ENCODE data around the gene THOC3.
"Not testable (repeated sequence)": the region's sequence is repeated elsewhere in the genome, so short reads cannot be mapped to it uniquely, and the experiment has no call there.

Gene THOC3

DNA sequence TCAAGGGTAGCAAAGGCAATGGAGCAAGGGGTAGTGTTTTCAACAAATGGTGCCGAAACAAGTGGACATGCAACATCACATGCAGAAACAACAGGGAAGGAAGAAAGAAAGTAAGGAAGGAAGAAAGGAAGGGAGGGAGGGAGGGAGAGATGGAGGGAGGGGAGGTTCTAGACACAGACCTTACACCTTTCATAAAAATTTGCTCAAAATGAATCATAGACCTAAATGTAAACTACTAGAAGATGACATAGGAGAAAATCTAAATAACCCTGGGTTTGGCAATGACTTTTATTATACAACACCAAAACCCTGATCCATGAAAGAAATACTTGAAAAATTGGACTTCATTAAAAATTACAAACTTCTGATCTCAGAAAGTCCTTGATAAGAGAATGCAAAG is 39.4 kb downstream of the THOC3 start:
- DNase-seq: not testable (repeated sequence)

DNA sequence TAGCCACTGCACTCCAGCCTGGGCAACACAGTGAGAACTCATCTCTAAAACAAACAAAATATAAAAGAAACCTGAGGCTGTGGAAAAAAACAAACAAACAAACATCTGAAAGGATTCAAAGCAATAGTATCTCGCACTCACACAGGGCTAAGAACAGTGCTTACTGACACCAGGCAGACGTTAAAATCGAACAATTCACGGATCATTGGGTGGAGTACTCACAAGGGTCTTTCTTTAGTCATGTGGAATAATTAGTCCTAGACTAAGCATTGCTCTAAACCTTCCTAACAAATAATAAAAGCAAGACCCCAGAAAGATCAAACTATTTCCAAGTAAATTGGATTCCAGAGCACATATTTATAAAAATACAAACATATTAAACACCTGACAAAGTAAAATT is 43.0 kb downstream of the THOC3 start:
- not testable (repeated sequence) for DNase-seq

DNA sequence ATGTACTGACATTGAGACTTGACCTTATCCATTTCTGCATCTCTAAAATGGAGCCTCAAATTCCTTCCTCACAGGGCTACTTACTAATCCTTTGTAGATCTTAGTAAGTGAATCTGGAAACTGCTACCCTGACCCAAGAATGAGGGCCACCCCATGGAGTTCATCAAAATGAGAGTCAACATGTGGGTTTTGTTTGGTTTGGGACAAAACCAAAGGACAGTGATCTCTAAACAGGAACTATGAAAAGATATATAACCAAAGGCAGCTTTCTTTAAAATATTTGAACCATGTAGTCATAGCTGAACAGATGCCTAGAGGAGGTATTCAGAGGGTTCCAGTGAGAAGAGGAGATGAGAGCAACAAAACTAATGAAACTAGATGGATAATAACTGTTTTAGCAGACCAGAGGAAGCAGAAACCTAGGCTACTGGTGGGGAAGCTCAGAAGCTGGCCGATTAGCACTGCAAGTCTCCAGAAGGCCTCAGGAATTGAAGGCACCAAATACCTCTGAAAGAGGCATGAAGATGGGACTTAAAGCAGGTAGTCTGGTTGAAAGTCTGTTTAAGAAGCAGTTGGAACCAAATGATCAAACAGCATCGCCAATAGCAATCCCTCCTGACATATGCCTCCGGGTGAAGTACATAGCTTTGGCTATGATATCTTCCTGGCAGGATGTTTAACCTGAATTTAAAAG is 45.8 kb downstream of the THOC3 start:
- DNase-seq: no peak

DNA sequence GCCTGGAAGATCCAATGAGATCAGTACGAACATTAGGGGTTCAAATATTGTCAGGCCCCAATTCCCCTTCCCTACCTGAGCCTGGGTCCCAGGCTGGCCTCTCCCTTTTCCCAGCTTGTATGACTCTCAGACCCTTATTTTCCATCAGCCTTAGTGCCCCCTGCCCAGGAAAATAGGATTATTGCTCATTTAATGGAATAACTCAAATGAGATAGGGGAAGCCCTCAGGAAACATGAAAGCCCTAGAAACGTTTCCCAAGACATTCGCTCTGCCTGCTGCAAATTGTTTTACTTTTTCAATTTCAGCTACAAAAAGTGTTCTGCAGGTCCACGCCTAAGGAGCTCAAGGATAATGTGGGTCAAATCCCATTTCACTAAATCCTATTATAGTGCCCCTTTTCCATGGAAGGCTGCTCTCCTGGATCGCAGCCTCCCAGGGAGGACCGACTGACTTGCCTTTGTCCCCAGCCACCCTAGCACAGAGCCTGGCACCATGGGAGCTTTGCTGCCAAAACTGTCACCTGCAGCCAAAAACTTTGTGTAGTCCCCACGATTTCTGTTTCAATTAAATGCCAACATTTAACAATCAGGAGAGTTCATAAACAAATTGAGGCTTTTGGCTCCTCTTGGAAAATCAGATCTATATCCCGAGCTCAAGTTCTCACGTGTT is 46.9 kb downstream of the THOC3 start:
- no peak for DNase-seq

DNA sequence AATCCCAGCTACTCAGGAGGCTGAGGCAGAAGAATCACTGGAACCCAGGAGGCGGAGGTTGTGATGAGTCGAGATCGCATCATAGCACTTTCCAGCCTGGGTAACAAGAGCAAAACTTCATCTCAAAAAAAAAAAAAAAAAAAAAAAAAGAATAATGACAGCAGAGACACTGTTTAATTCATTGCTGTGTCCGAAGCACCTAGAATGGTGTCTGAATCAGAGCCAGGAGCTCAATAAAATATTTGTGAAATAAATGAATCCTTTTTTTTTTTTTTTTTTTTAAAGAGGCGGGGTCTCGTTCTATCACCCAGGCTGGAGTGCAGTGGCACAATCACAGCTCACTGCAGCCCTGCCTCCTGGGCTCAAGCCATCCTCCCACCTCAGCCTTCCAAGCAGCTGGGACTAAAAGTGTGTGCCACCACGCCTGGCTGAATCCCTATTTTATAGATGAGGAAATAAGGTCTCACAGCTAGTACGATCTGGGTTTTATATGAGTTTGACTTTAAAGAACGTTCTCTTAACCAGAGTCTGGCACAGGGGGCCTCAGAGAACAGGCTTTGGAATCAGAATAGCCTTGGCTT is 47.8 kb downstream of the THOC3 start:
- DNase-seq: no peak

DNA sequence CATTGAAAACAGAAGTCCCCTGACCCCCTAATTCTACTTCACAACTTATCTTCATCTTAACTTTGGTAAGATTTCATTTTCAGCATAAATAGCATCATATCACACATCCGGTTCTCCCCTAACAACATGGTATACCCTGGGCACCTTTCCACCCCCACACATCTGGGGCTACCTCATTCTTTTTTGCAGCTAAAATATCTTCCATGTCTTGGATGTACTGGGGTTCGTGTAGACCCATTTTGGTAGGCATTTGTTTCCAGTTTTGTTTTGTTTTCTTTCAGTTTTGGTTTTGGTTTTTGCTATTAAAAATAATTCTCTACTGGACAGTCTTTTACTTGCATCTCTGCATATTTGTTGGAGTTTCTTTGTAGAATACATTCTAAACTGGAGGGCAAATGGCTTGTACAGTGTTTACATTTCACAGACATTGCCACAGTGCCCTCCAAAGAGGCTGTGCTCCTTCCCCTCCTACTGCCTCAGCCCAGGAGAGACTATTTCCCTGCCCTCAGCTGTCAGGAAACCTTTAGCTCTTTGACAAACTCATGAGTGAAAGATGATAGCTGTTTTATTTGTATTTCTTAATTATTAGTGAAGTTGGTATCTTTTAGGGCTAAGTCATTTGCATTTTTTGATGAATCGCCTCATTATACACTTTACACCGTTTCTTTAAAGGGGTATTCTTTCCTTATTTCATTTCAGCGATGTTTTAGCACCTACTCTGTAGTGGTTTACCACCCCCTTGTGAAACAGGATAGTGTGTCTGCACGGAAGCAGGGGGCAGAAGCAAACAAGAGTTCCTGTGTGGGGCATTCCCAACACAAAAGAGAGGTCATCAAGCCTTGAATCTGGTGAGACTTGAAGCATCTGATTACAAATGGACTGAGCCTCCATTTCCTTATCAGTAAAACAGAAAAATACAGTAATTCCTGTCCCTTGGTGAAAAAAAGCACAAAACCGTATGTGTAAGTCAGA is 52.8 kb downstream of the THOC3 start:
- DNase-seq: not testable (repeated sequence)

DNA sequence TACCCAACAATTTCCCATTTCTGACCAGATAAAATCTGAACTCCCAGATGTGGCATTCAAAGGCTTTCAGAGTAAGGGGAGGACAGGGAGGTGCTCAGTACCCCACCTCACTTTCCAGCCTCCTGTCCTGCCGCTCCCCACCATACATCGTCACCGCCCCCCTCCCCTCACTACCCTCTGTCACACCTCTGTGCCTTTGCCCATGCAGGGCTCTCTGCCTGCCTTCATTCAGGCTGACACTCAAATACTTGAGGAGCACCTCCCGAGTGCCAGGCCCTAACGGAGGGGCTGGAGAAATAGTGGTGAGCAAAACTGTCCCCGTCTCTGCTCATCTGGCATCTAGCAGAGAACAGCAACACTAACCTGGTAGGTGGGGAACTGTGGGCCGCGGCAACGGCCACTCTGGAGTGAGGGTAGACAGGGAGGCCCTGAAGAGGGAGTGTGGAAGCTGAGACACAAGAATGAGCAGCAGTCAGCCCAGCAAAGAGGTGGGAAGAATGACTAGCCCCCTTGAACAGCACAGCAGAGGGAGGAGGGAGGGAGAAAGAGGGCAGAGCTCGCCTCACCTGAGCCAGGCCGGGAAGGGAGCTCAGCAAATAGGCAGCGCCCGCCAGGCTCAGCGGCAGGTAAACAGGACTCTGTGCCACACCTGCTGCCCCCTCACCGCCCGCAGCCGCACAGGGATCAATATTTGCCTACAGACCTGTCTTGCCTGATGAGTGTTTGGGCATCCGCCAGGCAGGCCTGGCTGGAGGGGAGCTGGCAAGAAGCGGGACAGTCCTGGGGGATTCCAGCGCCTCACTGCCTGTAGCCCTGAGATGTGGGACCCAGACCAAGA is 54.1 kb downstream of the THOC3 start:
- not testable (repeated sequence) for DNase-seq

DNA sequence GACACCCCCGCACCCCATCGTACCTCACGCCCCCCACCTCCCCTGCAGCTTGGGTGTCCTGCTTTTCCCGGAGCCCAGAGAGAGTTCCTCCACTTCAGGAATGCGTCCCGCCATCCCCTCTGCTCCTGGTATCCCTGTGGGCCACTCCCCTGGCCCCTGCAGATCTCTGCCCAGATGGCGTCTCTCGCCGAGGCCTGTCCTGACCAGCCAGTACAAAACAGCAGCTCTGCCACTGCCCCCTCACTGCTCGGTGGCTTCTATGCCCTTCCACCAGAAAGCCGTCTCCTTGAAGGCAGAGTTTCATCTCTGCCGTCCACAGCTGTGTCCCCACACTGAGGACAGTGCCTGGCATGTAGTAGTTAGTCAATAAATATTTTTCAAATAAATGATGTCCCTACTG is 58.0 kb downstream of the THOC3 start:
- DNase-seq: not testable (repeated sequence)

All from midbrain (tissue), 1 donor.